Peyer's patch (tissue), 4 donors: Measurements from ENCODE around the gene NPBWR2.

Source experiments
- CTCF ChIP-seq, 6 experiments: fragments of 450-650 bp in 4 of 6; fragments of 200-600 bp in 2 of 6; sonication (generic) in 1 of 6; IDR thresholded peaks; one replicate each; pipeline ENCODE4 v1.5.1; 2017 to 2019; ENCODE audit warnings: antibody characterized with exemption in 6 of 6, mild to moderate bottlenecking in 3 of 6, moderate library complexity in 1 of 6
- POLR2A ChIP-seq, 2 donors: fragments of 450-650 bp; IDR thresholded peaks; one replicate each; pipeline ENCODE4 v1.5.1; 2017; ENCODE audit warnings: antibody characterized with exemption in 2 of 2, mild to moderate bottlenecking in 2 of 2, moderate library complexity in 2 of 2

DNA sequence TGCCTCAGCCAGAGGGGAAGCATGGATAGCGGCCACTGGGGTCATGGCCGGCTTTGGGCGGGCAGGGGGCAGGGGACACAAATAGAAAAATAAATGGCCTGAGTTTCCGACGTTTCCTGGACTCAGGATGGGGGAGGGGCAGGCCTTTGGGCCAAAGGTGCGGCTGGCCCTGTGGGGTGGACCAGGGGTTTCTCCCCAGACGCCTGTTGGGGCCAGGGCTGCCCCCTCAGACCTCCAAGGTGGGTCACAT, 50.8 kb downstream of the NPBWR2 start:
- no peak for TF ChIP-seq POLR2A (IDR thresholded peaks at IDR 0.05)
- no peak for TF ChIP-seq CTCF (IDR thresholded peaks at IDR 0.05)
